Measurements from ENCODE around the gene IFIH1.

Gene IFIH1

GRCh38 chr2:162219426-162219825 lies 99.1 kb downstream of the IFIH1 start:
- no peaks in the 10 kb centered on the region for H3K79me2 ChIP-seq (ENCODE audit: control insufficient read depth, insufficient read depth, low read length, poor library complexity)
- no CpG with 5 or more reads among the region's 4 CpGs for WGBS (ENCODE audit: extremely low coverage, insufficient coverage, insufficient read length)
- no peak overlapping the region for H3K23ac ChIP-seq (ENCODE audit: low read length)
- no peaks in the 10 kb centered on the region for H3K4me1 ChIP-seq (ENCODE audit: control insufficient read depth in 1 of 2, insufficient read depth in 2 of 2, low read length in 2 of 2)
- H3K27ac ChIP-seq (ENCODE audit: low read depth, low read length), result no peak overlapping the region
- H2BK12ac ChIP-seq (ENCODE audit: low read length), result no peak overlapping the region
- H3K18ac ChIP-seq (ENCODE audit: low read length), result no peak overlapping the region
- no peak overlapping the region for H3K14ac ChIP-seq (ENCODE audit: low read length)
- H2BK5ac ChIP-seq (ENCODE audit: low read depth, low read length, poor library complexity), result no peak overlapping the region
- H2AK5ac ChIP-seq (ENCODE audit: low read length), result no peak overlapping the region
- H4K12ac ChIP-seq (ENCODE audit: low read depth, low read length), result no peak overlapping the region
- H3K9ac ChIP-seq (ENCODE audit: low read length), result no peak overlapping the region
- H3K9me3 ChIP-seq (ENCODE audit: insufficient read depth, low read depth, low read length), result no peaks in the 10 kb centered on the region
- H3K4me3 ChIP-seq (ENCODE audit: low read depth, low read length), result no peak overlapping the region
- H4K91ac ChIP-seq (ENCODE audit: low read depth, low read length), result no peak overlapping the region
- no peak overlapping the region for H2BK120ac ChIP-seq (ENCODE audit: insufficient read depth, low read length, poor library complexity)
- DNase-seq, result no peak
- H3K4ac ChIP-seq (ENCODE audit: low read depth, low read length), result no peak overlapping the region
- H2AFZ ChIP-seq (ENCODE audit: insufficient read depth, low read length, poor library complexity), result no peak overlapping the region
- no peaks in the 10 kb centered on the region for H3K27me3 ChIP-seq (ENCODE audit: insufficient read depth, low read length)
- H4K8ac ChIP-seq (ENCODE audit: low read depth, low read length), result no peak overlapping the region
- peaks cover 2% of the 10 kb centered on the region for H3K79me1 ChIP-seq (ENCODE audit: low read length)
- H3K36me3 ChIP-seq (ENCODE audit: control insufficient read depth in 1 of 2, insufficient read depth in 2 of 2, low read length in 2 of 2), result no peaks in the 10 kb centered on the region
- no peak overlapping the region for H3K4me2 ChIP-seq (ENCODE audit: low read length)

DNA sequence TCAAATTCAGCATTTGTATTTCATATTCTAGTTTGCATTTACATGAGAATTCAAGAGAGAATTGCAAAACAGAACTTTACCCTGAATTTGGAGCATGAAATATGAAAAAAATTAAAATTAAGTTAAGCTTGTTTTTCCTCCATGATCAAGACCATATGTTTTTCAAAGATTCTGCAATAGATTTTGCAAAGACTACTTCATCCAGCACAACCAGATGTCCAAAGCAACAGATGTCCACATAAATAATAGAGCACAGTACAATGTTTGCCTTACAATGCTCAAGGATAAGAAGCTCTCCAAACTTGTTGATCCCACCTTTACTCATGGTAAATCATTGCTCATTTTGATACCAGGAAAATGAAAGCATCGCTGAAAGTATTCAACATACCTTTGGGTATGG lies 100.9 kb downstream of the IFIH1 start:
- Histone ChIP-seq H3K4ac (ENCODE audit: low read depth, low read length) (no peak overlapping the region), H2AFZ (ENCODE audit: insufficient read depth, low read length, poor library complexity) (no peak overlapping the region), H3K79me2 (ENCODE audit: control insufficient read depth, insufficient read depth, low read length, poor library complexity) (no peaks in the 10 kb centered on the region), H3K4me3 (ENCODE audit: low read depth, low read length) (no peak overlapping the region), H2AK5ac (ENCODE audit: low read length) (no peak overlapping the region), H2BK120ac (ENCODE audit: insufficient read depth, low read length, poor library complexity) (no peak overlapping the region), H2BK12ac (ENCODE audit: low read length) (no peak overlapping the region), H3K36me3 (ENCODE audit: control insufficient read depth in 1 of 2, insufficient read depth in 2 of 2, low read length in 2 of 2) (no peaks in the 10 kb centered on the region), H4K91ac (ENCODE audit: low read depth, low read length) (no peak overlapping the region), H3K4me2 (ENCODE audit: low read length) (no peak overlapping the region), H4K12ac (ENCODE audit: low read depth, low read length) (no peak overlapping the region), H3K23ac (ENCODE audit: low read length) (no peak overlapping the region), H2BK5ac (ENCODE audit: low read depth, low read length, poor library complexity) (no peak overlapping the region), H4K8ac (ENCODE audit: low read depth, low read length) (no peak overlapping the region), H3K18ac (ENCODE audit: low read length) (no peak overlapping the region), H3K27ac (ENCODE audit: low read depth, low read length) (no peak overlapping the region), H3K4me1 (ENCODE audit: control insufficient read depth in 1 of 2, insufficient read depth in 2 of 2, low read length in 2 of 2) (no peaks in the 10 kb centered on the region), H3K9me3 (ENCODE audit: insufficient read depth, low read depth, low read length) (no peaks in the 10 kb centered on the region), H3K9ac (ENCODE audit: low read length) (no peak overlapping the region), H3K79me1 (ENCODE audit: low read length) (peaks cover 2% of the 10 kb centered on the region), H3K14ac (ENCODE audit: low read length) (no peak overlapping the region), H3K27me3 (ENCODE audit: insufficient read depth, low read length) (no peaks in the 10 kb centered on the region)
- DNase-seq, result no peak
- WGBS (ENCODE audit: extremely low coverage, insufficient coverage, insufficient read length), result no CpG with 5 or more reads among the region's 1 CpG

All from trophoblast cell (in vitro differentiated cells and primary cell).